HG03442 (cell line): Measurements from ENCODE around the gene PLCH2.
"Not testable (repeated sequence)": the region's sequence is repeated elsewhere in the genome, so short reads cannot be mapped to it uniquely, and the experiment has no call there.

Experiments used
- ATAC-seq: cut with Tn5 transposase; IDR thresholded peaks from one replicate; pipeline ENCODE4 v1.9.1; 2021; ENCODE audit warnings: mild to moderate bottlenecking, moderate library complexity; ENCODE audit not compliant: unreplicated experiment

PLCH2 gene

GRCh38 chr1:2543543-2544092 is 67.5 kb downstream of the PLCH2 start:
- no peak for ATAC-seq

GRCh38 chr1:2544093-2544874 is 68.2 kb downstream of the PLCH2 start:
- ATAC-seq: no peak

- no peak for ATAC-seq
Observed at GRCh38 chr1:2544875-2545640, 69.0 kb downstream of the PLCH2 start.

- peak; percentile 30 for ATAC-seq
Observed at GRCh38 chr1:2545754-2546514, 69.8 kb downstream of the PLCH2 start.

- ATAC-seq: peak; percentile 25
Observed at GRCh38 chr1:2546515-2547209, 70.6 kb downstream of the PLCH2 start.

- ATAC-seq: no peak
Observed at GRCh38 chr1:2547210-2548067, 71.3 kb downstream of the PLCH2 start.

GRCh38 chr1:2548068-2548589 is 72.0 kb downstream of the PLCH2 start:
- ATAC-seq: no peak

GRCh38 chr1:2549367-2550029 is 73.4 kb downstream of the PLCH2 start:
- ATAC-seq: not testable (repeated sequence)

GRCh38 chr1:2550309-2550861 is 74.3 kb downstream of the PLCH2 start:
- ATAC-seq: not testable (repeated sequence)

- not testable (repeated sequence) for ATAC-seq
Observed at GRCh38 chr1:2551544-2551943, 75.5 kb downstream of the PLCH2 start.

- no peak for ATAC-seq
Observed at GRCh38 chr1:2552189-2552588, 76.1 kb downstream of the PLCH2 start.

- not testable (repeated sequence) for ATAC-seq
Observed at GRCh38 chr1:2553076-2553475, 77.0 kb downstream of the PLCH2 start.

GRCh38 chr1:2553871-2554620 is 78.0 kb downstream of the PLCH2 start:
- no peak for ATAC-seq

GRCh38 chr1:2554621-2555387 is 78.7 kb downstream of the PLCH2 start:
- ATAC-seq: no peak
